HEK293T (cell line): ENCODE results near the gene AHR.
"Not testable (repeated sequence)": the region's sequence is repeated elsewhere in the genome, so short reads cannot be mapped to it uniquely, and the experiment has no call there.

ENCODE experiments used
- CTCF ChIA-PET: fragments of 350-600 bp; formaldehyde crosslinking; extraction: SDS; loops from one replicate; lab custom pipeline; 2021; ENCODE audit warnings: antibody characterized with exemption, inconsistent platforms; lab: Yijun Ruan, JAX
- POLR2A ChIA-PET: fragments of 350-600 bp; formaldehyde crosslinking; extraction: SDS; loops from one replicate; lab custom pipeline; 2020; ENCODE audit warnings: antibody characterized with exemption, inconsistent platforms; lab: Yijun Ruan, JAX
- DNase-seq: peaks from one replicate; pipeline ENCODE4 v3.0.0; 2012; ENCODE audit warnings: mixed read lengths; ENCODE audit errors: extremely low spot score
- ARNT ChIP-seq: fragments of 450-650 bp; IDR thresholded peaks from 2 replicates; pipeline ENCODE4 v1.6.1; 2017; ENCODE audit warnings: mild to moderate bottlenecking
- BHLHE40 ChIP-seq: fragments of 450-650 bp; IDR thresholded peaks from 2 replicates; pipeline ENCODE4 v1.6.1; 2016; ENCODE audit warnings: mild to moderate bottlenecking, moderate library complexity, borderline replicate concordance
- CTBP1 ChIP-seq: fragments of 450-650 bp; IDR thresholded peaks from 2 replicates; pipeline ENCODE4 v1.6.1; 2016; ENCODE audit warnings: borderline replicate concordance
- ELF4 ChIP-seq: fragments of 450-650 bp; IDR thresholded peaks from 2 replicates; pipeline ENCODE4 v1.6.1; 2017; ENCODE audit warnings: antibody characterized with exemption
- FOXA1 ChIP-seq: fragments of 450-650 bp; IDR thresholded peaks from 2 replicates; pipeline ENCODE4 v1.6.1; 2016; ENCODE audit warnings: mild to moderate bottlenecking
- FOXK2 ChIP-seq: fragments of 450-650 bp; IDR thresholded peaks from 2 replicates; pipeline ENCODE4 v1.6.1; 2016; ENCODE audit warnings: mild to moderate bottlenecking
- FOXM1 ChIP-seq: fragments of 450-650 bp; IDR thresholded peaks from 2 replicates; pipeline ENCODE4 v1.6.1; 2017; ENCODE audit warnings: mild to moderate bottlenecking, borderline replicate concordance
- HDGF ChIP-seq: fragments of 450-650 bp; IDR thresholded peaks from 2 replicates; pipeline ENCODE4 v1.6.1; 2017; ENCODE audit warnings: antibody characterized with exemption, borderline replicate concordance
- L3MBTL2 ChIP-seq: fragments of 450-650 bp; conservative IDR thresholded peaks from 2 replicates; pipeline ENCODE4 v1.6.1; 2016; ENCODE audit warnings: mild to moderate bottlenecking
- LEF1 ChIP-seq: fragments of 450-650 bp; IDR thresholded peaks from 2 replicates; pipeline ENCODE4 v1.6.1; 2017; ENCODE audit warnings: mild to moderate bottlenecking, borderline replicate concordance
- NFRKB ChIP-seq: fragments of 450-650 bp; IDR thresholded peaks from 2 replicates; pipeline ENCODE4 v1.6.1; 2016; ENCODE audit warnings: mild to moderate bottlenecking, moderate library complexity
- PKNOX1 ChIP-seq: fragments of 450-650 bp; IDR thresholded peaks from 2 replicates; pipeline ENCODE4 v1.6.1; 2016
- SP1 ChIP-seq: fragments of 450-650 bp; IDR thresholded peaks from 2 replicates; pipeline ENCODE4 v1.6.1; 2017
- SUZ12 ChIP-seq: fragments of 450-650 bp; IDR thresholded peaks from 2 replicates; pipeline ENCODE4 v1.6.1; 2016; ENCODE audit warnings: mild to moderate bottlenecking
- TARDBP ChIP-seq: fragments of 450-650 bp; IDR thresholded peaks from 2 replicates; pipeline ENCODE4 v1.6.1; 2016
- ZNF384 ChIP-seq: fragments of 450-650 bp; IDR thresholded peaks from 2 replicates; pipeline ENCODE4 v1.6.1; 2016

The AHR gene

GRCh38 chr7:17374654-17375053, 76.2 kb downstream of the AHR start:
- ChIA-PET CTCF (no interaction called here), POLR2A (no interaction called here)
- TF ChIP-seq TARDBP (no peak), FOXA1 (no peak), SUZ12 (no peak), LEF1 (no peak), CTBP1 (no peak)
- no peak for DNase-seq

- TF ChIP-seq ZNF384 (no peak), FOXK2 (no peak), SUZ12 (no peak), NFRKB (no peak), HDGF (no peak), LEF1 (no peak), ARNT (no peak), PKNOX1 (no peak), CTBP1 (no peak), L3MBTL2 (no peak), SP1 (no peak), FOXM1 (no peak), TARDBP (no peak), FOXA1 (no peak), ELF4 (no peak), BHLHE40 (no peak)
- POLR2A ChIA-PET, result no interaction called here
- DNase-seq, result no peak
- CTCF ChIA-PET, result no interaction called here
These were observed 78.1 kb downstream of the AHR start for GRCh38 chr7:17376595-17376994.

GRCh38 chr7:17380736-17381662, 82.5 kb downstream of the AHR start:
- TF ChIP-seq ELF4 (no peak), L3MBTL2 (no peak), FOXM1 (no peak), LEF1 (no peak), FOXA1 (no peak), BHLHE40 (no peak), ZNF384 (no peak), NFRKB (no peak), CTBP1 (no peak), PKNOX1 (no peak), SP1 (no peak), HDGF (no peak), ARNT (no peak), FOXK2 (no peak), SUZ12 (no peak), TARDBP (no peak)
- POLR2A ChIA-PET, result no interaction called here
- CTCF ChIA-PET, result no interaction called here
- DNase-seq, result no peak

- DNase-seq, CTCF ChIA-PET, POLR2A ChIA-PET: not testable (repeated sequence)
These were observed 84.2 kb downstream of the AHR start for GRCh38 chr7:17382408-17383354.

GRCh38 chr7:17384400-17384799, 85.9 kb downstream of the AHR start:
- POLR2A ChIA-PET, result no interaction called here
- no peak for DNase-seq
- CTCF ChIA-PET, result no interaction called here
- TF ChIP-seq ARNT (no peak), ELF4 (no peak), CTBP1 (no peak), HDGF (no peak), SUZ12 (no peak), BHLHE40 (no peak), FOXK2 (no peak), L3MBTL2 (no peak), NFRKB (no peak), ZNF384 (no peak), SP1 (no peak), LEF1 (no peak), TARDBP (no peak), FOXA1 (no peak), FOXM1 (no peak), PKNOX1 (no peak)
